ENCODE measurements around the gene STX5. TPM values are rescaled to one million over a fixed set of nuclear protein-coding genes. Genes with fewer than 3 reads are reported as not detected.

Gene STX5
- total and polyA plus RNA-seq, 10 of the 15 experiments (the other 5 are each of a cell fraction or from before 2014, with no cell fraction given), result 3.8 to 35.4 (median 27.4) TPM

GRCh38 chr11:62791501-62792201, 40.2 kb downstream of the STX5 start, which contains the start of gene TMEM223 (continued):
- TF ChIP-seq, protein P1, sequence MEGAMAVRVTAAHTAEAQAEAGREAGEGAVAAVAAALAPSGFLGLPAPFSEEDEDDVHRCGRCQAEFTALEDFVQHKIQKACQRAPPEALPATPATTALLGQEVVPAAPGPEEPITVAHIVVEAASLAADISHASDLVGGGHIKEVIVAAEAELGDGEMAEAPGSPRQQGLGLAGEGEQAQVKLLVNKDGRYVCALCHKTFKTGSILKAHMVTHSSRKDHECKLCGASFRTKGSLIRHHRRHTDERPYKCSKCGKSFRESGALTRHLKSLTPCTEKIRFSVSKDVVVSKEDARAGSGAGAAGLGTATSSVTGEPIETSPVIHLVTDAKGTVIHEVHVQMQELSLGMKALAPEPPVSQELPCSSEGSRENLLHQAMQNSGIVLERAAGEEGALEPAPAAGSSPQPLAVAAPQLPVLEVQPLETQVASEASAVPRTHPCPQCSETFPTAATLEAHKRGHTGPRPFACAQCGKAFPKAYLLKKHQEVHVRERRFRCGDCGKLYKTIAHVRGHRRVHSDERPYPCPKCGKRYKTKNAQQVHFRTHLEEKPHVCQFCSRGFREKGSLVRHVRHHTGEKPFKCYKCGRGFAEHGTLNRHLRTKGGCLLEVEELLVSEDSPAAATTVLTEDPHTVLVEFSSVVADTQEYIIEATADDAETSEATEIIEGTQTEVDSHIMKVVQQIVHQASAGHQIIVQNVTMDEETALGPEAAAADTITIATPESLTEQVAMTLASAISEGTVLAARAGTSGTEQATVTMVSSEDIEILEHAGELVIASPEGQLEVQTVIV (IDR thresholded peaks at IDR 0.05; ENCODE audit: borderline replicate concordance, partially characterized antibody), result peak; percentile 52
- TF ChIP-seq CHD1 (IDR thresholded peaks at IDR 0.05; ENCODE audit: low read depth, low read length), result no peak
- TF ChIP-seq, protein P2, sequence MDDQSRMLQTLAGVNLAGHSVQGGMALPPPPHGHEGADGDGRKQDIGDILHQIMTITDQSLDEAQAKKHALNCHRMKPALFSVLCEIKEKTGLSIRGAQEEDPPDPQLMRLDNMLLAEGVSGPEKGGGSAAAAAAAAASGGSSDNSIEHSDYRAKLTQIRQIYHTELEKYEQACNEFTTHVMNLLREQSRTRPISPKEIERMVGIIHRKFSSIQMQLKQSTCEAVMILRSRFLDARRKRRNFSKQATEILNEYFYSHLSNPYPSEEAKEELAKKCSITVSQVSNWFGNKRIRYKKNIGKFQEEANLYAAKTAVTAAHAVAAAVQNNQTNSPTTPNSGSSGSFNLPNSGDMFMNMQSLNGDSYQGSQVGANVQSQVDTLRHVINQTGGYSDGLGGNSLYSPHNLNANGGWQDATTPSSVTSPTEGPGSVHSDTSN (IDR thresholded peaks at IDR 0.05; ENCODE audit: insufficient replicate concordance, low read depth, low read length), result peak; percentile 13
- no peak for TF ChIP-seq SUPT20H (IDR thresholded peaks at IDR 0.05; ENCODE audit: borderline replicate concordance, control insufficient read depth, low read depth, low read length)
- no peak for TF ChIP-seq MTA2 (IDR thresholded peaks at IDR 0.05; ENCODE audit: low read depth)
- no peak for TF ChIP-seq SREBF2 (IDR thresholded peaks at IDR 0.05; ENCODE audit: low read length)
- TF ChIP-seq POU2F2 (IDR thresholded peaks at IDR 0.05; ENCODE audit: borderline replicate concordance, low read depth, low read length), result peak; percentile 87; the same call in 2 of the 3 replicates
- TF ChIP-seq, protein P3, sequence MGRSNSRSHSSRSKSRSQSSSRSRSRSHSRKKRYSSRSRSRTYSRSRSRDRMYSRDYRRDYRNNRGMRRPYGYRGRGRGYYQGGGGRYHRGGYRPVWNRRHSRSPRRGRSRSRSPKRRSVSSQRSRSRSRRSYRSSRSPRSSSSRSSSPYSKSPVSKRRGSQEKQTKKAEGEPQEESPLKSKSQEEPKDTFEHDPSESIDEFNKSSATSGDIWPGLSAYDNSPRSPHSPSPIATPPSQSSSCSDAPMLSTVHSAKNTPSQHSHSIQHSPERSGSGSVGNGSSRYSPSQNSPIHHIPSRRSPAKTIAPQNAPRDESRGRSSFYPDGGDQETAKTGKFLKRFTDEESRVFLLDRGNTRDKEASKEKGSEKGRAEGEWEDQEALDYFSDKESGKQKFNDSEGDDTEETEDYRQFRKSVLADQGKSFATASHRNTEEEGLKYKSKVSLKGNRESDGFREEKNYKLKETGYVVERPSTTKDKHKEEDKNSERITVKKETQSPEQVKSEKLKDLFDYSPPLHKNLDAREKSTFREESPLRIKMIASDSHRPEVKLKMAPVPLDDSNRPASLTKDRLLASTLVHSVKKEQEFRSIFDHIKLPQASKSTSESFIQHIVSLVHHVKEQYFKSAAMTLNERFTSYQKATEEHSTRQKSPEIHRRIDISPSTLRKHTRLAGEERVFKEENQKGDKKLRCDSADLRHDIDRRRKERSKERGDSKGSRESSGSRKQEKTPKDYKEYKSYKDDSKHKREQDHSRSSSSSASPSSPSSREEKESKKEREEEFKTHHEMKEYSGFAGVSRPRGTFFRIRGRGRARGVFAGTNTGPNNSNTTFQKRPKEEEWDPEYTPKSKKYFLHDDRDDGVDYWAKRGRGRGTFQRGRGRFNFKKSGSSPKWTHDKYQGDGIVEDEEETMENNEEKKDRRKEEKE (IDR thresholded peaks at IDR 0.05), result no peak
- TF ChIP-seq BCL3 (IDR thresholded peaks at IDR 0.05; ENCODE audit: borderline replicate concordance, insufficient read depth, low read depth, low read length, poor library complexity, severe bottlenecking), result peak; percentile 94
- TF ChIP-seq CHD2 (IDR thresholded peaks at IDR 0.05; ENCODE audit: borderline replicate concordance, low read depth, low read length), result no peak
- no peak for TF ChIP-seq STAT3 (IDR thresholded peaks at IDR 0.05; ENCODE audit: low read depth, low read length)
- no peak for TF ChIP-seq CEBPB (IDR thresholded peaks at IDR 0.05; ENCODE audit: borderline replicate concordance in 1 of 2, low read depth in 2 of 2, low read length in 2 of 2)
- TF ChIP-seq RCOR1 (conservative IDR thresholded peaks at IDR 0.05; ENCODE audit: low read depth, low read length), result no peak
- no peak for TF ChIP-seq NR2C2 (IDR thresholded peaks at IDR 0.05; ENCODE audit: borderline replicate concordance, control insufficient read depth, insufficient read length, low read depth)
- TF ChIP-seq CBX3 (IDR thresholded peaks at IDR 0.05; ENCODE audit: borderline replicate concordance, low read depth), result no peak
- TF ChIP-seq NFYA (IDR thresholded peaks at IDR 0.05; ENCODE audit: borderline replicate concordance, low read depth, low read length), result no peak
- peak; percentile 86 for TF ChIP-seq GABPA (IDR thresholded peaks at IDR 0.05; ENCODE audit: low read depth)
- TF ChIP-seq ZBED1 (IDR thresholded peaks at IDR 0.05; ENCODE audit: borderline replicate concordance), result no peak; the same call in 1 of the 2 replicates
- no peak for TF ChIP-seq FOS (IDR thresholded peaks at IDR 0.05; ENCODE audit: borderline replicate concordance, extremely low read depth, insufficient read length)
- no peak for TF ChIP-seq SP1 (IDR thresholded peaks at IDR 0.05; ENCODE audit: low read depth, low read length)
- TF ChIP-seq NR2F1 (conservative IDR thresholded peaks at IDR 0.05), result 0 out of 2 replicates have a peak, but pooled peaks have one; percentile 45
- TF ChIP-seq SIN3A (IDR thresholded peaks at IDR 0.05; ENCODE audit: low read depth, low read length), result peak; percentile 58; the same call in 1 of the 2 replicates
- 0 out of 2 replicates have a peak, but pooled peaks have one; percentile 12 for TF ChIP-seq EED (IDR thresholded peaks at IDR 0.05; ENCODE audit: low read depth)
